ENCODE measurements around the gene PCDHA6. TPM values are rescaled to one million over a fixed set of nuclear protein-coding genes. Genes with fewer than 3 reads are reported as not detected.
"Not testable (repeated sequence)": the region's sequence is repeated elsewhere in the genome, so short reads cannot be mapped to it uniquely, and the experiment has no call there.

Gene PCDHA6
- total RNA-seq, 2 donors from 2014 or later: 0.14 to 5.2 TPM

GRCh38 chr5:140794595-140795258 is 33.0 kb upstream of the PCDHA6 start, which contains the start of gene PCDHA2:
Gene PCDHA2 (plus strand): TSS chr5:140794852.
- Histone ChIP-seq H3K9me3 (peaks cover 25% of the 10 kb centered on the region), H3K27ac (no peak within 1 kb of the TSS), H3K4me3 (peak within 1 kb of the TSS; percentile 44), H3K27me3 (replicated peaks; ENCODE audit: insufficient read depth) (no peaks in the 10 kb centered on the region), H3K4me1 (ENCODE audit: control insufficient read depth in 1 of 2, low read depth in 2 of 2) (no peaks in the 10 kb centered on the region), H3K36me3 (no peaks in the 10 kb centered on the region)
- no peak for ATAC-seq (ENCODE audit: insufficient number of reproducible peaks, low FRiP score, low read depth)
- no peak for TF ChIP-seq CTCF (IDR thresholded peaks at IDR 0.05)
- DNase-seq (ENCODE audit: low spot score): no peak

- Histone ChIP-seq H3K4me1 (ENCODE audit: control insufficient read depth in 1 of 2, low read depth in 2 of 2) (no peaks in the 10 kb centered on the region), H3K9me3 (peaks cover 25% of the 10 kb centered on the region), H3K27me3 (replicated peaks; ENCODE audit: insufficient read depth) (no peaks in the 10 kb centered on the region), H3K27ac (no peak overlapping the region), H3K36me3 (no peaks in the 10 kb centered on the region), H3K4me3 (peak overlapping the region; percentile 44)
- DNase-seq (ENCODE audit: low spot score) (no peak), ATAC-seq (ENCODE audit: insufficient number of reproducible peaks, low FRiP score, low read depth) (no peak)
- no peak for TF ChIP-seq CTCF (IDR thresholded peaks at IDR 0.05)
Measured at GRCh38 chr5:140795259-140795641, 32.5 kb upstream of the PCDHA6 start.

- not testable (repeated sequence) for H3K27me3 ChIP-seq (replicated peaks; ENCODE audit: insufficient read depth)
- peaks cover 25% of the 10 kb centered on the region for H3K9me3 ChIP-seq
Measured at GRCh38 chr5:140796072-140796717, 31.6 kb upstream of the PCDHA6 start.

GRCh38 chr5:140796718-140797095 is 31.1 kb upstream of the PCDHA6 start:
- H3K4me1 ChIP-seq (ENCODE audit: control insufficient read depth in 1 of 2, low read depth in 2 of 2): no peaks in the 10 kb centered on the region
- H3K4me3 ChIP-seq: no peak overlapping the region
- DNase-seq (ENCODE audit: low spot score) (no peak), ATAC-seq (ENCODE audit: insufficient number of reproducible peaks, low FRiP score, low read depth) (no peak)
- peaks cover 25% of the 10 kb centered on the region for H3K9me3 ChIP-seq
- TF ChIP-seq CTCF (IDR thresholded peaks at IDR 0.05): no peak
- H3K27me3 ChIP-seq (replicated peaks; ENCODE audit: insufficient read depth): no peaks in the 10 kb centered on the region
- no peaks in the 10 kb centered on the region for H3K36me3 ChIP-seq
- no peak overlapping the region for H3K27ac ChIP-seq

More at GRCh38 chr5:140796072-140796717, 31.6 kb upstream of the PCDHA6 start:
- not testable (repeated sequence) for H3K27ac ChIP-seq; H3K36me3 ChIP-seq; H3K4me3 ChIP-seq; H3K4me1 ChIP-seq (ENCODE audit: control insufficient read depth in 1 of 2, low read depth in 2 of 2); ATAC-seq (ENCODE audit: insufficient number of reproducible peaks, low FRiP score, low read depth); DNase-seq (ENCODE audit: low spot score)

- Histone ChIP-seq H3K27ac (no peak within 1 kb of the TSS), H3K36me3 (no peaks in the 10 kb centered on the region), H3K4me3 (peak within 1 kb of the TSS; percentile 60), H3K27me3 (replicated peaks; ENCODE audit: insufficient read depth) (no peaks in the 10 kb centered on the region), H3K4me1 (ENCODE audit: control insufficient read depth in 1 of 2, low read depth in 2 of 2) (no peaks in the 10 kb centered on the region), H3K9me3 (peaks cover 6% of the 10 kb centered on the region)
- DNase-seq (ENCODE audit: low spot score) (no peak), ATAC-seq (ENCODE audit: insufficient number of reproducible peaks, low FRiP score, low read depth) (no peak)
- no peak for TF ChIP-seq CTCF (IDR thresholded peaks at IDR 0.05)
Measured at GRCh38 chr5:140800816-140801493, 26.8 kb upstream of the PCDHA6 start, which contains the start of gene PCDHA3. Gene PCDHA3 (plus strand): TSS chr5:140801057.
